HEK293 (cell line): ENCODE measurements around the gene EVL.

Experiments used
- EGR2 ChIP-seq: fragments of 450-650 bp; formaldehyde crosslinking; IDR thresholded peaks from 2 replicates; pipeline ENCODE4 v1.5.1; 2016; ENCODE audit warnings: low read depth, missing biosample characterization, missing genetic modification characterization
- GLI2 ChIP-seq: fragments of 450-650 bp; formaldehyde crosslinking; IDR thresholded peaks from 2 replicates; pipeline ENCODE4; 2017; ENCODE audit warnings: missing biosample characterization, missing genetic modification characterization, low read depth, borderline replicate concordance
- KLF8 ChIP-seq: fragments of 450-650 bp; formaldehyde crosslinking; IDR thresholded peaks from 2 replicates; pipeline ENCODE4 v1.5.1; 2016; ENCODE audit warnings: missing biosample characterization, missing genetic modification characterization
- MYNN ChIP-seq: fragments of 450-650 bp; formaldehyde crosslinking; IDR thresholded peaks from 2 replicates; pipeline ENCODE4 v1.5.1; 2016; ENCODE audit warnings: missing biosample characterization, missing genetic modification characterization, borderline replicate concordance
- OVOL3 ChIP-seq: fragments of 450-650 bp; formaldehyde crosslinking; IDR thresholded peaks from 2 replicates; pipeline ENCODE4 v1.5.1; 2016; ENCODE audit warnings: missing biosample characterization, missing genetic modification characterization
- ZBTB17 ChIP-seq: fragments of 450-650 bp; formaldehyde crosslinking; IDR thresholded peaks from 2 replicates; pipeline ENCODE4 v1.5.1; 2016; ENCODE audit warnings: missing biosample characterization, missing genetic modification characterization
- ZBTB20 ChIP-seq: fragments of 450-650 bp; formaldehyde crosslinking; IDR thresholded peaks from 2 replicates; pipeline ENCODE4 v1.5.1; 2016; ENCODE audit warnings: missing biosample characterization, missing genetic modification characterization
- ZFHX2 ChIP-seq: fragments of 450-650 bp; formaldehyde crosslinking; conservative IDR thresholded peaks from 2 replicates; pipeline ENCODE4 v1.5.1; 2016; ENCODE audit warnings: missing biosample characterization, missing genetic modification characterization
- ZFP37 ChIP-seq: fragments of 450-650 bp; formaldehyde crosslinking; IDR thresholded peaks from 2 replicates; pipeline ENCODE4 v1.5.1; 2016; ENCODE audit warnings: missing biosample characterization, missing genetic modification characterization
- ZIC2 ChIP-seq: fragments of 450-650 bp; formaldehyde crosslinking; IDR thresholded peaks from 2 replicates; pipeline ENCODE4 v1.5.1; 2016; ENCODE audit warnings: missing biosample characterization, missing genetic modification characterization
- ZNF10 ChIP-seq: fragments of 450-650 bp; formaldehyde crosslinking; IDR thresholded peaks from 2 replicates; pipeline ENCODE4 v1.5.1; 2017; ENCODE audit warnings: missing biosample characterization, missing genetic modification characterization
- ZNF112 ChIP-seq: fragments of 450-650 bp; formaldehyde crosslinking; IDR thresholded peaks from 2 replicates; pipeline ENCODE4 v1.5.0; 2017; ENCODE audit warnings: missing biosample characterization, missing genetic modification characterization
- ZNF138 ChIP-seq: fragments of 450-650 bp; formaldehyde crosslinking; IDR thresholded peaks from 2 replicates; pipeline ENCODE4 v1.5.1; 2016; ENCODE audit warnings: missing biosample characterization, missing genetic modification characterization, borderline replicate concordance
- ZNF140 ChIP-seq: fragments of 450-650 bp; formaldehyde crosslinking; IDR thresholded peaks from 2 replicates; pipeline ENCODE4 v1.5.1; 2016; ENCODE audit warnings: missing biosample characterization, missing genetic modification characterization
- ZNF341 ChIP-seq: fragments of 450-650 bp; formaldehyde crosslinking; IDR thresholded peaks from 2 replicates; pipeline ENCODE4; 2016; ENCODE audit warnings: low read depth, missing biosample characterization, missing genetic modification characterization
- ZNF366 ChIP-seq: fragments of 450-650 bp; formaldehyde crosslinking; conservative IDR thresholded peaks from 2 replicates; pipeline ENCODE4 v1.5.1; 2016; ENCODE audit warnings: missing biosample characterization, missing genetic modification characterization
- ZNF555 ChIP-seq: fragments of 450-650 bp; formaldehyde crosslinking; conservative IDR thresholded peaks from 2 replicates; pipeline ENCODE4 v1.5.1; 2017; ENCODE audit warnings: missing biosample characterization, mild to moderate bottlenecking, missing genetic modification characterization, inconsistent platforms
- ZNF571 ChIP-seq: fragments of 450-650 bp; formaldehyde crosslinking; IDR thresholded peaks from 2 replicates; pipeline ENCODE4 v1.5.0; 2017; ENCODE audit warnings: missing biosample characterization, missing genetic modification characterization
- ZNF585B ChIP-seq: fragments of 450-650 bp; formaldehyde crosslinking; IDR thresholded peaks from 2 replicates; pipeline ENCODE4 v1.5.1; 2016; ENCODE audit warnings: missing biosample characterization, missing genetic modification characterization
- ZNF837 ChIP-seq: fragments of 450-650 bp; formaldehyde crosslinking; IDR thresholded peaks from 2 replicates; pipeline ENCODE4 v1.5.1; 2016; ENCODE audit warnings: missing biosample characterization, missing genetic modification characterization
- TF ChIP-seq, protein P1 (sequence below): fragments of 450-650 bp; formaldehyde crosslinking; IDR thresholded peaks from 2 replicates; pipeline ENCODE4; 2016; ENCODE audit warnings: missing biosample characterization, missing genetic modification characterization
- TF ChIP-seq, protein P2 (sequence below): fragments of 450-650 bp; formaldehyde crosslinking; IDR thresholded peaks from 2 replicates; pipeline ENCODE4 v1.5.1; 2016; ENCODE audit warnings: missing biosample characterization, missing genetic modification characterization
- TF ChIP-seq, protein P3 (sequence below): fragments of 450-650 bp; formaldehyde crosslinking; IDR thresholded peaks from 2 replicates; pipeline ENCODE4 v1.5.1; 2016; ENCODE audit warnings: missing biosample characterization, missing genetic modification characterization
- TF ChIP-seq, protein P4 (sequence below): fragments of 450-650 bp; formaldehyde crosslinking; IDR thresholded peaks from 2 replicates; pipeline ENCODE4 v1.5.1; 2016; ENCODE audit warnings: missing biosample characterization, missing genetic modification characterization, borderline replicate concordance
- TF ChIP-seq, protein P5 (sequence below): fragments of 450-650 bp; formaldehyde crosslinking; IDR thresholded peaks from 2 replicates; pipeline ENCODE4 v1.5.1; 2016; ENCODE audit warnings: missing biosample characterization, missing genetic modification characterization
- TF ChIP-seq, protein P6 (sequence below): fragments of 450-650 bp; formaldehyde crosslinking; IDR thresholded peaks from 2 replicates; pipeline ENCODE4 v1.5.1; 2016; ENCODE audit warnings: missing biosample characterization, missing genetic modification characterization
- TF ChIP-seq, protein P7 (sequence below): fragments of 450-650 bp; formaldehyde crosslinking; IDR thresholded peaks from 2 replicates; pipeline ENCODE4 v1.5.1; 2016; ENCODE audit warnings: missing biosample characterization, missing genetic modification characterization

Gene EVL

DNA sequence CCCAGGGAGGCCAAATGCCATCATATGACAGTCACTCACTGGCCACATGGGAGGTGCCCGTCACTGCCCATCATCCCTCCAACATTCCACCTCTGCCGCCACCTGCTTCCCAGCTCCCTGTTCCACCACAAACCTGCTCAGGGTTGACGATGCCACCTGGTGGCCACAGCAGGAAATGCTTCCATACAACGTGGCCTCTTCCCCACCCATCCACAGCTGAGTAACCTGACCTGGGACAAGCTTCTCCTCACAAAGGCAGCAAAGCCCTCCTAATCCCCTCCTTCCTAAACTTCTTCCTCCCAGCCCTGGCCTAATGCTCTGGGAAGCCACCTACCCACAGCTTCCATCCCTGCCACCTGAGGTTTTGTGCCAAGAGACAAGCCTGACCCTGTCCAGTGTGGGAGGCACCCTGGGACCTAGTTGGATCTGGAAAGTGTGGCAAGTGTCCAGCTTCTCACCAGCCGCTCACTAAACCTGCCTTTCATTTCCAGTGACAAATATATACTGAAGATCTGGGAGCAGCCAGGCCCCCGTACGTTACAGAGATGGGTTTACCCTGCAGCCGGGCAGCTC, 89.9 kb downstream of the EVL start (continued):
- TF ChIP-seq KLF8 (tag by site-specific recombination) = peak; percentile 83
- TF ChIP-seq ZIC2 (tag by site-specific recombination) = no peak; the same call in 1 of the 2 replicates
- TF ChIP-seq ZNF366 = no peak
- TF ChIP-seq OVOL3 = no peak
- TF ChIP-seq, protein P1, sequence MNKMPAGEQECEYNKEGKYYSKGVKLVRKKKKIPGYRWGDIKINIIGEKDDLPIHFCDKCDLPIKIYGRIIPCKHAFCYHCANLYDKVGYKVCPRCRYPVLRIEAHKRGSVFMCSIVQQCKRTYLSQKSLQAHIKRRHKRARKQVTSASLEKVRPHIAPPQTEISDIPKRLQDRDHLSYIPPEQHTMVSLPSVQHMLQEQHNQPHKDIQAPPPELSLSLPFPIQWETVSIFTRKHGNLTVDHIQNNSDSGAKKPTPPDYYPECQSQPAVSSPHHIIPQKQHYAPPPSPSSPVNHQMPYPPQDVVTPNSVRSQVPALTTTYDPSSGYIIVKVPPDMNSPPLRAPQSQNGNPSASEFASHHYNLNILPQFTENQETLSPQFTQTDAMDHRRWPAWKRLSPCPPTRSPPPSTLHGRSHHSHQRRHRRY = no peak
- TF ChIP-seq, protein P2, sequence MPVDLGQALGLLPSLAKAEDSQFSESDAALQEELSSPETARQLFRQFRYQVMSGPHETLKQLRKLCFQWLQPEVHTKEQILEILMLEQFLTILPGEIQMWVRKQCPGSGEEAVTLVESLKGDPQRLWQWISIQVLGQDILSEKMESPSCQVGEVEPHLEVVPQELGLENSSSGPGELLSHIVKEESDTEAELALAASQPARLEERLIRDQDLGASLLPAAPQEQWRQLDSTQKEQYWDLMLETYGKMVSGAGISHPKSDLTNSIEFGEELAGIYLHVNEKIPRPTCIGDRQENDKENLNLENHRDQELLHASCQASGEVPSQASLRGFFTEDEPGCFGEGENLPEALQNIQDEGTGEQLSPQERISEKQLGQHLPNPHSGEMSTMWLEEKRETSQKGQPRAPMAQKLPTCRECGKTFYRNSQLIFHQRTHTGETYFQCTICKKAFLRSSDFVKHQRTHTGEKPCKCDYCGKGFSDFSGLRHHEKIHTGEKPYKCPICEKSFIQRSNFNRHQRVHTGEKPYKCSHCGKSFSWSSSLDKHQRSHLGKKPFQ (tag by site-specific recombination) = no peak
- TF ChIP-seq ZNF138 (tag by site-specific recombination) = no peak
- TF ChIP-seq ZFHX2 (tag by site-specific recombination) = no peak; the same call in 1 of the 2 replicates
- no peak for TF ChIP-seq ZNF341 (tag by site-specific recombination)
- TF ChIP-seq, protein P3, sequence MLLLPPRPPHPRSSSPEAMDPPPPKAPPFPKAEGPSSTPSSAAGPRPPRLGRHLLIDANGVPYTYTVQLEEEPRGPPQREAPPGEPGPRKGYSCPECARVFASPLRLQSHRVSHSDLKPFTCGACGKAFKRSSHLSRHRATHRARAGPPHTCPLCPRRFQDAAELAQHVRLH (tag by site-specific recombination) = peak; percentile 80
- TF ChIP-seq ZBTB20 (tag by site-specific recombination) = 0 out of 2 replicates have a peak, but pooled peaks have one; percentile 15
- no peak for TF ChIP-seq MYNN (tag by site-specific recombination)
- 0 out of 2 replicates have a peak, but pooled peaks have one; percentile 52 for TF ChIP-seq ZFP37 (tag by site-specific recombination)
- TF ChIP-seq, protein P4, sequence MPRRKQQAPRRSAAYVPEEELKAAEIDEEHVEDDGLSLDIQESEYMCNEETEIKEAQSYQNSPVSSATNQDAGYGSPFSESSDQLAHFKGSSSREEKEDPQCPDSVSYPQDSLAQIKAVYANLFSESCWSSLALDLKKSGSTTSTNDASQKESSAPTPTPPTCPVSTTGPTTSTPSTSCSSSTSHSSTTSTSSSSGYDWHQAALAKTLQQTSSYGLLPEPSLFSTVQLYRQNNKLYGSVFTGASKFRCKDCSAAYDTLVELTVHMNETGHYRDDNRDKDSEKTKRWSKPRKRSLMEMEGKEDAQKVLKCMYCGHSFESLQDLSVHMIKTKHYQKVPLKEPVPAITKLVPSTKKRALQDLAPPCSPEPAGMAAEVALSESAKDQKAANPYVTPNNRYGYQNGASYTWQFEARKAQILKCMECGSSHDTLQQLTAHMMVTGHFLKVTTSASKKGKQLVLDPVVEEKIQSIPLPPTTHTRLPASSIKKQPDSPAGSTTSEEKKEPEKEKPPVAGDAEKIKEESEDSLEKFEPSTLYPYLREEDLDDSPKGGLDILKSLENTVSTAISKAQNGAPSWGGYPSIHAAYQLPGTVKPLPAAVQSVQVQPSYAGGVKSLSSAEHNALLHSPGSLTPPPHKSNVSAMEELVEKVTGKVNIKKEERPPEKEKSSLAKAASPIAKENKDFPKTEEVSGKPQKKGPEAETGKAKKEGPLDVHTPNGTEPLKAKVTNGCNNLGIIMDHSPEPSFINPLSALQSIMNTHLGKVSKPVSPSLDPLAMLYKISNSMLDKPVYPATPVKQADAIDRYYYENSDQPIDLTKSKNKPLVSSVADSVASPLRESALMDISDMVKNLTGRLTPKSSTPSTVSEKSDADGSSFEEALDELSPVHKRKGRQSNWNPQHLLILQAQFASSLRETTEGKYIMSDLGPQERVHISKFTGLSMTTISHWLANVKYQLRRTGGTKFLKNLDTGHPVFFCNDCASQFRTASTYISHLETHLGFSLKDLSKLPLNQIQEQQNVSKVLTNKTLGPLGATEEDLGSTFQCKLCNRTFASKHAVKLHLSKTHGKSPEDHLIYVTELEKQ = peak; percentile 35; the same call in 1 of the 2 replicates
- TF ChIP-seq, protein P5, sequence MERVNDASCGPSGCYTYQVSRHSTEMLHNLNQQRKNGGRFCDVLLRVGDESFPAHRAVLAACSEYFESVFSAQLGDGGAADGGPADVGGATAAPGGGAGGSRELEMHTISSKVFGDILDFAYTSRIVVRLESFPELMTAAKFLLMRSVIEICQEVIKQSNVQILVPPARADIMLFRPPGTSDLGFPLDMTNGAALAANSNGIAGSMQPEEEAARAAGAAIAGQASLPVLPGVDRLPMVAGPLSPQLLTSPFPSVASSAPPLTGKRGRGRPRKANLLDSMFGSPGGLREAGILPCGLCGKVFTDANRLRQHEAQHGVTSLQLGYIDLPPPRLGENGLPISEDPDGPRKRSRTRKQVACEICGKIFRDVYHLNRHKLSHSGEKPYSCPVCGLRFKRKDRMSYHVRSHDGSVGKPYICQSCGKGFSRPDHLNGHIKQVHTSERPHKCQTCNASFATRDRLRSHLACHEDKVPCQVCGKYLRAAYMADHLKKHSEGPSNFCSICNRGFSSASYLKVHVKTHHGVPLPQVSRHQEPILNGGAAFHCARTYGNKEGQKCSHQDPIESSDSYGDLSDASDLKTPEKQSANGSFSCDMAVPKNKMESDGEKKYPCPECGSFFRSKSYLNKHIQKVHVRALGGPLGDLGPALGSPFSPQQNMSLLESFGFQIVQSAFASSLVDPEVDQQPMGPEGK = peak; percentile 46; the same call in 1 of the 2 replicates
- no peak for TF ChIP-seq ZNF837 (tag by site-specific recombination)
- no peak for TF ChIP-seq ZNF140 (tag by site-specific recombination)
- peak; percentile 37 for TF ChIP-seq ZBTB17 (tag by site-specific recombination)
- no peak for TF ChIP-seq ZNF555
- TF ChIP-seq ZNF571 (tag by site-specific recombination) = no peak
- TF ChIP-seq ZNF10 (tag by site-specific recombination) = peak; percentile 94
- TF ChIP-seq ZNF585B (tag by site-specific recombination) = no peak
- TF ChIP-seq GLI2 (tag by site-specific recombination) = no peak
- 0 out of 2 replicates have a peak, but pooled peaks have one; percentile 22 for TF ChIP-seq EGR2 (tag by site-specific recombination)
- TF ChIP-seq, protein P6, sequence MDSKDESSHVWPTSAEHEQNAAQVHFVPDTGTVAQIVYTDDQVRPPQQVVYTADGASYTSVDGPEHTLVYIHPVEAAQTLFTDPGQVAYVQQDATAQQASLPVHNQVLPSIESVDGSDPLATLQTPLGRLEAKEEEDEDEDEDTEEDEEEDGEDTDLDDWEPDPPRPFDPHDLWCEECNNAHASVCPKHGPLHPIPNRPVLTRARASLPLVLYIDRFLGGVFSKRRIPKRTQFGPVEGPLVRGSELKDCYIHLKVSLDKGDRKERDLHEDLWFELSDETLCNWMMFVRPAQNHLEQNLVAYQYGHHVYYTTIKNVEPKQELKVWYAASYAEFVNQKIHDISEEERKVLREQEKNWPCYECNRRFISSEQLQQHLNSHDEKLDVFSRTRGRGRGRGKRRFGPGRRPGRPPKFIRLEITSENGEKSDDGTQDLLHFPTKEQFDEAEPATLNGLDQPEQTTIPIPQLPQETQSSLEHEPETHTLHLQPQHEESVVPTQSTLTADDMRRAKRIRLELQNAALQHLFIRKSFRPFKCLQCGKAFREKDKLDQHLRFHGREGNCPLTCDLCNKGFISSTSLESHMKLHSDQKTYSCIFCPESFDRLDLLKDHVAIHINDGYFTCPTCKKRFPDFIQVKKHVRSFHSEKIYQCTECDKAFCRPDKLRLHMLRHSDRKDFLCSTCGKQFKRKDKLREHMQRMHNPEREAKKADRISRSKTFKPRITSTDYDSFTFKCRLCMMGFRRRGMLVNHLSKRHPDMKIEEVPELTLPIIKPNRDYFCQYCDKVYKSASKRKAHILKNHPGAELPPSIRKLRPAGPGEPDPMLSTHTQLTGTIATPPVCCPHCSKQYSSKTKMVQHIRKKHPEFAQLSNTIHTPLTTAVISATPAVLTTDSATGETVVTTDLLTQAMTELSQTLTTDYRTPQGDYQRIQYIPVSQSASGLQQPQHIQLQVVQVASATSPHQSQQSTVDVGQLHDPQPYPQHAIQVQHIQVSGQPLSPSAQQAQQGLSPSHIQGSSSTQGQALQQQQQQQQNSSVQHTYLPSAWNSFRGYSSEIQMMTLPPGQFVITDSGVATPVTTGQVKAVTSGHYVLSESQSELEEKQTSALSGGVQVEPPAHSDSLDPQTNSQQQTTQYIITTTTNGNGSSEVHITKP = no peak
- TF ChIP-seq, protein P7, sequence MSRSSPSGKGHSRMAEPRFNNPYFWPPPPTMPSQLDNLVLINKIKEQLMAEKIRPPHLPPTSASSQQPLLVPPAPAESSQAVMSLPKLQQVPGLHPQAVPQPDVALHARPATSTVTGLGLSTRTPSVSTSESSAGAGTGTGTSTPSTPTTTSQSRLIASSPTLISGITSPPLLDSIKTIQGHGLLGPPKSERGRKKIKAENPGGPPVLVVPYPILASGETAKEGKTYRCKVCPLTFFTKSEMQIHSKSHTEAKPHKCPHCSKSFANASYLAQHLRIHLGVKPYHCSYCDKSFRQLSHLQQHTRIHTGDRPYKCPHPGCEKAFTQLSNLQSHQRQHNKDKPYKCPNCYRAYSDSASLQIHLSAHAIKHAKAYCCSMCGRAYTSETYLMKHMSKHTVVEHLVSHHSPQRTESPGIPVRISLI (tag by site-specific recombination) = no peak
- no peak for TF ChIP-seq ZNF112 (tag by site-specific recombination)
